GM19351 (cell line): Measurements from ENCODE around the gene PSMA1.
A peak's percentile ranks its signal among the peaks of the same experiment; 100 is the strongest.
"Not testable (repeated sequence)": the region's sequence is repeated elsewhere in the genome, so short reads cannot be mapped to it uniquely, and the experiment has no call there.

Experiments used
- ATAC-seq: cut with Tn5 transposase; IDR thresholded peaks from one replicate; pipeline ENCODE4 v1.9.1; 2021; ENCODE audit warnings: mild to moderate bottlenecking, moderate library complexity; ENCODE audit not compliant: unreplicated experiment

The PSMA1 gene

DNA sequence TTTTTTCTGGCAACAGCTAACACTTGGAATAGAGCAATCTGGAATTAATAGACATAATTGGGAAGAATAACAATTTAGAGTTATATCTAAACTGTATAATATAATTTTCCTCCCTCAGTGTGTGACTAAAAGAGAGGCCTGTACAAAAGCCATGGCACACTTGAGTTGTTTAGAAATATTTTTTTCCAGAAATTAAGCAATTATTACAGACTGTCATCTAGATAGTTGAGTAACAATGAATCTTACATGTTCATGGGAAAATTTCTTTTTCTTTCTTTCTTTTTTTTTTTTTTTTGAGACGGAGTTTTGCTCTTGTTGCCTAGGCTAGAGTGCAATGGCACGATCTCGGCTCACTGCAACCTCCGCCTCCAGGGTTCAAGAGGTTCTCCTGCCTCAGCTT is 15.0 kb upstream of the PSMA1 start:
- ATAC-seq = not testable (repeated sequence)

DNA sequence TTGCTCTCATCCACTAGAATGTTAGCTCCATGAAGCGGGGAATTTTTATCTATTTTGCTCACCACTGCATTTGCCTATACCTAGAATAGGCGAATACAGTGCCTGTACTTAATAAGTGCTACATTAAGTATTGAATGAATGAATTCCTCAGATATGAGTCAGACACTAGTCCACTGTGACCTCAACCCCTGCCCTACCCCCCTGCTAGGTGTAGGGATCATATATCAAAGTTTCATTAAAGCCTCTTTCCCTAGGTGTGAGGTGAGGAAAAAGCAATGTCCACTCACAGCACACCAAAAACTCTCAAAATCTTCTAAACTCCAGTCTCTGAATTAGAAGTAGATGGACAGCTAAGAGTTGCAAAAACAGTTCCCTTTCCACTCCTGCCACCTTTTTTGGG is 9.8 kb upstream of the PSMA1 start:
- ATAC-seq = no peak

DNA sequence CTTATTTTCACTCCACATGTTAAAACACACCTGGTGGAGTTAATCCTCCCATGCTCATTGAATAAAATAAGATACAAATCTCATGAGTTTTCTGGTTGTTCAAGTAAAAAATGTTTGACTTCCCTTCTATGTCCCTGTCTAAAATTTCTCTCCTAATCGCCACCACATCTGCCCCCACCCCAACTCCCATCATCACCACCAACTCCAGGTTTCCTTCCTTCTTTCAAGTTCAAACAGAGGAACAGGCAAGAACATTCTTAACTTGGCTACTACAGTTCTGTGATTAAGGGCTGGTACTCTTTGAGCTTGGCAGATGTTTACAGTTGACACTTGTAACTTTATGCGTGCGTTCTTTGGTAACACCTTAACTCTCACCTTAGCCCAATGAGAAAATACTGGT is 9.1 kb upstream of the PSMA1 start:
- ATAC-seq = no peak

DNA sequence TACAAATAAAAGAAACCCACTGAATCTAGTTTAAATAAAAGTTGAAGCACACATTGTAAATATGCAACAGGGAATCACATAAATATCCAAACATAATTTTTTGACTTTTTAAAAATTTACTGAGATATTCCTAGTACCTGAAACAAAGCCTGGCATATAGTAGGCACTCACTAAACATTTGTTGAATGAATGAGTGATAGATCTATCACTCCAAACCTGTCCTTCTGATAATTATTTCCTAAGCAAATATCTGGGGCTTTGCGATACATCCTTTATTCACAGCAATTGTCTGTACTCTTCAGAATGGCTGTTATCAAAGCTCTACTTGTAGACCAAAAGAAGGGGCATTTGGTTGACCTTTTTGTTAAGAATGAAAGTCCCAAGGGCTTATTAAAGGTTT is 2.6 kb upstream of the PSMA1 start:
- no peak for ATAC-seq

DNA sequence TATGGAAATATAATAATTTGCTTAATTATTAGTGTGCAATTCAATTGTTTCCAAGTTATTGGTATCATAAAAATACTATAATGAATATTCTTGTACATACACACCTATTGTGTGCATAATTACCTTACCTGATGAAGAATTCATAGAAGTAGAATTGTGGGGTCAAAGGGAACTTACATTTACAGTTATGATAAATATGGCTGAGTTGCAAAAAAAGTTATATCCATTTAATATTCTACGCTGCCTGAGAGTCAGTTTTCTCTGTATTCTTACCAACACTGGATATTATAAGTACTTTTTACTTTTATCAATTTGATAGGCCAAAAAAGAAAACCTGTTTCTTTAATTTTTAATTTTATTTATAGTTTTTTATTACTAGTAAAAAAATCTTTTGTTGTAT is 2.1 kb upstream of the PSMA1 start:
- ATAC-seq = no peak

- no peak for ATAC-seq
These were observed 563 bp upstream of the PSMA1 start for GRCh38 chr11:14520747-14521151.

DNA sequence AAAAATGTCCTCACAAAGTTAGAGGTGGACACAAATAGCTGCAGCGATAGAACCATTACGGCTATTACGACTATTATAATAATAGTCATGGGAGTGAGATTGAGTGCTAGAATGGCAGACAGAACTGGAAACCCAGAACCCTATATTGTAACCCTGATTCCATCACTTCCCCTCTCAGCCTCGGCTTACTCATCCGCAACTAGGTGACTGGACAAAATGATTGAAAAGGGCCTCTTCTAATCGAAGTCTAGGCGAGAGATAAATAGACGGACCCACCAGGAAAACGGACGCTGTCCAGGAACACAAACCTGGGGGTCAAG is 629 bp downstream of the PSMA1 start:
- peak; percentile 9 for ATAC-seq

GRCh38 chr11:14518820-14519219 is 1.4 kb downstream of the PSMA1 start:
- ATAC-seq = no peak

GRCh38 chr11:14513800-14514199 is 6.4 kb downstream of the PSMA1 start:
- ATAC-seq = no peak

GRCh38 chr11:14506532-14506931 is 13.7 kb downstream of the PSMA1 start:
- ATAC-seq = no peak

DNA sequence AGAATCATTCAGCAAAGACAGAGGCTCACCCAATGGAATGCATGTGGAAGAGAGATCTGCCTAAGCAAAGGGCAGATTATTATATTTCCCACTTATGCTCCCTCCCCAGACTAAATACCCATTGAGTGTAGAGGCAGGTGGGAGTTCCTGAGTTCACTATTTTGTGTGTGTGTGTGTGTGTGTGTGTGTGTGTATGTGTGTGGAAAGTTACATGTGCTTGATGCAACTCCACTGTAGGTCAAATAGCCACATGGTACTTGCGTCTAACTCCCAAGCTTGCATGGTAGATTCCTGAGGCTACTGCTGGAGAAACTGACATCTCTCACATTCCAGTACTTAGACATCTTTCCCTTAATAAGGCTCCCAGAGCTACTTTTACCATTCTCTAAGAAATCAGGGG is 17.2 kb downstream of the PSMA1 start:
- ATAC-seq = no peak

DNA sequence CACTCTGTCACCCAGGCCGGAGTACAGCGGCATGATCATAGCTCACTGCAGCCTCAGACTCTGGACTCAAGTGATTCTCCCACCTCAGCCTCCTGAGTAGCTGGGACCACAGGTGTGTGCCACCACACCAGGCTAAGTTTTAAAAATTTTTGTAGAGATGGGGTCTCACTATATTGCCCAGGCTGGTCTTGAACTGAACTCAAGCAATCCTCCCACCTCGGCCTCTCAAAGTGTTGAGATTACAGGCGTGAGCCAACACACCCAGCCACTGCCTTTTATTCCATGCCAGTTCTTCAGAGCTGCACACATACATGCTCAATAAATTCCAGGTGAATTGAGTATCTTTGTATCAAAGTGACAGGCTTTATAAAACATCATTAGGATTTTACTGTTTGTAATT is 18.1 kb downstream of the PSMA1 start:
- ATAC-seq = no peak

DNA sequence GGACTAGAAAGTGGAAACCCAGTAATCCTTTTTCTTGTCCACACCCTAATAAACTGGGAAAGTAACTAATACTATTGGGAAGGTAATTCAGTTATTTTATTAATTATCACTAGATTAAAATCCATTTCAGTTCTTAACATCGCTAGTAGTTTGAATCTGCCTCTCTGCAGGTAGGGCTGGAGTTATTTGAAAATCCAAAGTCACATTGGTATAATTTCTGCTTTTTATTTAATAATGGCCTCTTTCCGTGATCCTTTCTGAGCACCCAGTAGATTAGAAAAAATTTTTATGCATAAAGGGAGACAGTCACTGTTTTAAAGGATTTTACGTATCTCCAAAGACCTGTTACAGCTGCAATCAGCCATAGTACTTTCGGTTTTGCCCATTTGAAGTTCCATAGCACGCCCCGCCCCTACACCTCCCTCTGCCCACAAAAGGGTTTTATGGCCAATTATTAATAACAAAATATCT is 20.0 kb downstream of the PSMA1 start:
- ATAC-seq = peak; percentile 55

- peak; percentile 91 for ATAC-seq
These were observed 20.5 kb downstream of the PSMA1 start, which contains the start of gene COPB1 for GRCh38 chr11:14499560-14500180. Gene COPB1 (minus strand): TSS chr11:14499811. CDS start chr11:14498928, 883 bp downstream.

DNA sequence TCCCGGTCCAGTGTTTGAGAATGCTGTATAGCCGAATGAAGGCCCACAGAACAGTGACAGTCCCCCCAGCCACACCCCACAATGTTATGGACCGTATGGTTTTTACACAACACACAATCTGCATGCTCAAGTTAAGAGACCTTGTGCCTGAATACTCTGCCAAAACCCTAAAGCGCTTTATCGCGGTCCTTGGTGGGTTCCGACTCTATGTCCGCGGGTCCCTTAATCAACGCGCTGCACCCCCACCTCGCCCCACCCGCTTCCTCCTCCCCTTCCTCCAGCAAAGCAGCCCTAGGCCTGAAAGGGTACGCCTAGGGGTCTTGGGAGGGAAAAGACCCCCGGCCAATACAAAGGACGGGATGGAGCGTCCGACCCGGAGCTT is 21.0 kb downstream of the PSMA1 start:
- ATAC-seq = peak; percentile 15

DNA sequence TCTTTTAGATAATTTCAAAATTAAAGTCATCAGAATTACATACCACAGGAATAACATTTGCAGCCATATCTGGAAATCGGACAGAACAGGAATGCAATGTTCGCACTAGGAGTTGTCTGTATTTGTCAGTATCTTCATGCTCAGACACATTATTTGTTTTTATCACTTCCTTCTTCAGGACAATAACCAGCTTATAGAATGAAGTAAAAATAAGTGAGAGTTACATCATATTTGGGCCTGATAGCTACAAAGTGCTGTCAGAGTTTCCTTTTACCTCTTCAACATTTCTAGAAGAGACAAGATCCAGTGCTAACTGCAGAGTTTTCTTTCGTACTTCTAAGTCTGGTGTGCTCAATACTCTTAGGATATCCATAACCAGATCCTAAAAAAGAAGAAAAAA is 39.5 kb downstream of the PSMA1 start:
- no peak for ATAC-seq

DNA sequence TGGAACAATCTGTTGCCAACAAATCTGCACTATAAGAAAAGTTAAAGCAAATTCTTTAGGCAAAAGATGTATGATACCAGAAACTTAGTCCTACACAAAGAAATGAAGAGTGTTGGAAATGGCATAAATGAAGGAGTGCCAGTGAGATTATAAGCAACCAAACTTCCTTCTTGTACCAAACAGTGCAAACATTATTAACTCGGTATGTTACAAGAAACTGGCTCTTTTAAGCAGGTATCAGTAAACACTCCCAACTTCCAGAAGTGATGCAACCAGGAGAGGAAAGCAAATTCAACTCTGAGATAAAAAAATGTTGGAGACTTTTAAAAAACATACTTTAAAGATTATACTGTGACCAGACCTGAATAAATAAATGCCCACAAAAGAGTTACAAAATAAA is 49.1 kb downstream of the PSMA1 start:
- ATAC-seq = no peak

GRCh38 chr11:14463623-14464022 is 56.6 kb downstream of the PSMA1 start:
- no peak for ATAC-seq

DNA sequence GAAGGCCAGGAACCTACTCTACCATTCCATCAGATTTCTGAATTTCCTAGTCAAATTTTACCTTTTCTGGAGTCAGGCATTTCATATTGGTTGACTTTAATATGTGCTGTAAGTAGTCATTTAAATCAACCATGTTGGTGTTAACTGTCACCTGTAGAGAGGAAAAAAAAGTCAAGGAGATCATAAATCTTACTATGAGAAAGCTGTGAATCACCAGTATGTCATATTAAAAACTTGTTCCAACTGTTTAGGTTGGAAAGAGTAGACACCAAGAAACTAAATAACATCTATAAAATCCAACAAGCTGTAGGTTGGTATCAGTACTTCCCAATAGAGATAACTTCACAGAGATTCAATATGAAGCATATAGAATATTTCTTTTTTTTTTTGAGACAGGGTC is 60.0 kb downstream of the PSMA1 start:
- no peak for ATAC-seq

GRCh38 chr11:14458377-14458776 is 61.8 kb downstream of the PSMA1 start:
- no peak for ATAC-seq

DNA sequence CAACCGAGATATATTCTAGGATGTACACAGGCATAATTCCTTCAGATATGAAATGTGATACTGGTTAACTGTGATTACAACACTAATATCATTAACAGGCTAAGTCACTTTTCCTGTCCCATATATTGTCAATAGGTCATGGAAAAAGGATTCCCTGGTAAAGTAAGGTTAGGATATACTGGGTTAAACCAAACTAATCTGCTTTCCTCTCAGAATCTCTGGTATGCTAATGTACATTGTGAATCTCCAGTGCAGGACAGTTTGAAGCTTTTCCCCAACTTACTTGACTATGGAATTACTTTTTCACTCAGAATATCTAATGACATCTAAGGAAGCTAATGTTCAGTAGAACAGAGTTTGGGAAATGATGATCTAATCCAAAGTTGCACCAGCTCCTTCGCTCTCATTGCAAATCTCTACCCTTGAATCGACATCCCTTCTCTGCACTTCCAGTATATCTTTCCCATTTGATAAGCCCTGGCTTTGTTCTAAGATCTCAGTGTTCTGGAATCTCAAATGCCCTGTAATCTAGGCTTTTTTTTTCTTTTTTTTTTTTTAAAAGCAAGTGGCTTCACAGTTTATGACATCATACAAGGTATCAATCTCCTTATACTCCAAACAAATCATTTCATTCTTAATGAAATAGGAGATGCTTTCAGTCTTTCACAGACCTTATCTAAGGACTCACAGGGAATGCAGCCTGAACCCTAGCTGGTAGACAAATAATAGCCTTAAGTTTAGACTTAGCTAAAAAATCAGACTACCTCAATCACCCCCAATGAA is 64.3 kb downstream of the PSMA1 start:
- no peak for ATAC-seq
